HEK293 (cell line): ENCODE measurements around the gene DUSP1.

Experiments
- GFI1B ChIP-seq: fragments of 450-650 bp; formaldehyde crosslinking; IDR thresholded peaks from 2 replicates; pipeline ENCODE4 v1.5.1; 2016; ENCODE audit warnings: missing biosample characterization, missing genetic modification characterization
- GLI4 ChIP-seq: fragments of 450-650 bp; formaldehyde crosslinking; IDR thresholded peaks from 2 replicates; pipeline ENCODE4 v1.5.1; 2016; ENCODE audit warnings: missing biosample characterization, missing genetic modification characterization
- IKZF3 ChIP-seq: fragments of 450-650 bp; IDR thresholded peaks from 2 replicates; pipeline ENCODE4 v1.5.0; 2018; ENCODE audit warnings: missing biosample characterization, mild to moderate bottlenecking, missing genetic modification characterization, moderate library complexity
- MYNN ChIP-seq: fragments of 450-650 bp; formaldehyde crosslinking; IDR thresholded peaks from 2 replicates; pipeline ENCODE4 v1.5.1; 2016; ENCODE audit warnings: missing biosample characterization, missing genetic modification characterization, borderline replicate concordance
- WT1 ChIP-seq: fragments of 450-650 bp; formaldehyde crosslinking; IDR thresholded peaks from 2 replicates; pipeline ENCODE4 v1.5.1; 2016; ENCODE audit warnings: missing biosample characterization, missing genetic modification characterization
- YY2 ChIP-seq: fragments of 450-650 bp; formaldehyde crosslinking; IDR thresholded peaks from 2 replicates; pipeline ENCODE4 v1.5.1; 2016; ENCODE audit warnings: missing biosample characterization, missing genetic modification characterization
- ZBTB1 ChIP-seq: fragments of 450-650 bp; formaldehyde crosslinking; IDR thresholded peaks from 2 replicates; pipeline ENCODE4 v1.5.1; 2016; ENCODE audit warnings: missing biosample characterization, missing genetic modification characterization
- ZBTB48 ChIP-seq: fragments of 450-650 bp; formaldehyde crosslinking; IDR thresholded peaks from 2 replicates; pipeline ENCODE4 v1.5.1; 2016; ENCODE audit warnings: missing biosample characterization, missing genetic modification characterization
- ZBTB8A ChIP-seq: fragments of 450-650 bp; formaldehyde crosslinking; IDR thresholded peaks from 2 replicates; pipeline ENCODE4 v1.5.1; 2016; ENCODE audit warnings: missing biosample characterization, missing genetic modification characterization
- ZNF155 ChIP-seq: fragments of 450-650 bp; formaldehyde crosslinking; IDR thresholded peaks from 2 replicates; pipeline ENCODE4 v1.5.1; 2016; ENCODE audit warnings: missing biosample characterization, missing genetic modification characterization
- ZNF184 ChIP-seq: fragments of 450-650 bp; IDR thresholded peaks from 2 replicates; pipeline ENCODE4 v1.5.1; 2018; ENCODE audit warnings: missing biosample characterization, mild to moderate bottlenecking, missing genetic modification characterization
- ZNF248 ChIP-seq: fragments of 450-650 bp; formaldehyde crosslinking; IDR thresholded peaks from 2 replicates; pipeline ENCODE4 v1.5.1; 2017; ENCODE audit warnings: missing biosample characterization, missing genetic modification characterization
- ZNF274 ChIP-seq, 2 experiments: fragments of 200-500 bp in 1 of 2; fragments of 450-650 bp in 1 of 2; sonication (Bioruptor generic) in 1 of 2; formaldehyde crosslinking in 1 of 2; IDR thresholded peaks; 2 replicates each; pipeline versions ENCODE4 v1.5.1 to v1.6.1; 2014 to 2016; ENCODE audit warnings: borderline replicate concordance in 1 of 2, inconsistent platforms in 1 of 2, low read length in 1 of 2, missing biosample characterization in 1 of 2, missing genetic modification characterization in 1 of 2
- ZNF324 ChIP-seq: fragments of 450-650 bp; formaldehyde crosslinking; IDR thresholded peaks from 2 replicates; pipeline ENCODE4 v1.5.1; 2016; ENCODE audit warnings: missing biosample characterization, missing genetic modification characterization
- ZNF335 ChIP-seq: fragments of 450-650 bp; formaldehyde crosslinking; conservative IDR thresholded peaks from 2 replicates; pipeline ENCODE4 v1.5.1; 2016; ENCODE audit warnings: missing biosample characterization, missing genetic modification characterization
- ZNF350 ChIP-seq: fragments of 450-650 bp; formaldehyde crosslinking; IDR thresholded peaks from 2 replicates; pipeline ENCODE4 v1.5.0; 2017; ENCODE audit warnings: missing biosample characterization, mild to moderate bottlenecking, missing genetic modification characterization
- ZNF366 ChIP-seq: fragments of 450-650 bp; formaldehyde crosslinking; conservative IDR thresholded peaks from 2 replicates; pipeline ENCODE4 v1.5.1; 2016; ENCODE audit warnings: missing biosample characterization, missing genetic modification characterization
- ZNF426 ChIP-seq: fragments of 450-650 bp; formaldehyde crosslinking; IDR thresholded peaks from 2 replicates; pipeline ENCODE4 v1.5.1; 2017; ENCODE audit warnings: missing biosample characterization, missing genetic modification characterization, mild to moderate bottlenecking, inconsistent platforms, moderate library complexity
- ZNF544 ChIP-seq: fragments of 450-650 bp; formaldehyde crosslinking; IDR thresholded peaks from 2 replicates; pipeline ENCODE4 v1.5.0; 2017; ENCODE audit warnings: missing biosample characterization, missing genetic modification characterization
- ZNF561 ChIP-seq: fragments of 450-650 bp; IDR thresholded peaks from 2 replicates; pipeline ENCODE4 v1.5.1; 2018; ENCODE audit warnings: missing biosample characterization, missing genetic modification characterization, borderline replicate concordance
- ZNF624 ChIP-seq: fragments of 450-650 bp; formaldehyde crosslinking; IDR thresholded peaks from 2 replicates; pipeline ENCODE4 v1.5.1; 2017; ENCODE audit warnings: missing biosample characterization, missing genetic modification characterization
- ZNF670 ChIP-seq: fragments of 450-650 bp; formaldehyde crosslinking; IDR thresholded peaks from 2 replicates; pipeline ENCODE4 v1.5.1; 2016; ENCODE audit warnings: missing biosample characterization, missing genetic modification characterization, low read depth
- ZNF76 ChIP-seq: fragments of 450-650 bp; formaldehyde crosslinking; IDR thresholded peaks from 2 replicates; pipeline ENCODE4; 2016; ENCODE audit warnings: low read depth, missing biosample characterization, missing genetic modification characterization, borderline replicate concordance
- ZNF768 ChIP-seq: fragments of 450-650 bp; formaldehyde crosslinking; IDR thresholded peaks from 2 replicates; pipeline ENCODE4 v1.5.1; 2018; ENCODE audit warnings: missing biosample characterization, mild to moderate bottlenecking, missing genetic modification characterization
- ZNF791 ChIP-seq: fragments of 450-650 bp; formaldehyde crosslinking; IDR thresholded peaks from 2 replicates; pipeline ENCODE4 v1.5.1; 2016; ENCODE audit warnings: missing biosample characterization, missing genetic modification characterization
- ZNF792 ChIP-seq: fragments of 450-650 bp; formaldehyde crosslinking; IDR thresholded peaks from 2 replicates; pipeline ENCODE4 v1.5.1; 2016; ENCODE audit warnings: missing biosample characterization, missing genetic modification characterization
- ZNF830 ChIP-seq: fragments of 450-650 bp; IDR thresholded peaks from 2 replicates; pipeline ENCODE4 v1.5.0; 2018; ENCODE audit warnings: missing biosample characterization, missing genetic modification characterization, low read depth, mild to moderate bottlenecking, moderate library complexity
- ZNF837 ChIP-seq: fragments of 450-650 bp; formaldehyde crosslinking; IDR thresholded peaks from 2 replicates; pipeline ENCODE4 v1.5.1; 2016; ENCODE audit warnings: missing biosample characterization, missing genetic modification characterization
- ZSCAN16 ChIP-seq: fragments of 450-650 bp; formaldehyde crosslinking; IDR thresholded peaks from 2 replicates; pipeline ENCODE4 v1.5.1; 2016; ENCODE audit warnings: missing biosample characterization, missing genetic modification characterization
- TF ChIP-seq, protein P1 (sequence below): fragments of 450-650 bp; formaldehyde crosslinking; IDR thresholded peaks from 2 replicates; pipeline ENCODE4 v1.5.1; 2017; ENCODE audit warnings: missing biosample characterization, missing genetic modification characterization
- TF ChIP-seq, protein P2 (sequence below): fragments of 450-650 bp; formaldehyde crosslinking; IDR thresholded peaks from 2 replicates; pipeline ENCODE4 v1.5.1; 2016; ENCODE audit warnings: missing biosample characterization, missing genetic modification characterization, borderline replicate concordance
- TF ChIP-seq, protein P3 (sequence below): fragments of 450-650 bp; formaldehyde crosslinking; IDR thresholded peaks from 2 replicates; pipeline ENCODE4 v1.5.1; 2016; ENCODE audit warnings: missing biosample characterization, missing genetic modification characterization
- TF ChIP-seq, protein P4 (sequence below): fragments of 450-650 bp; formaldehyde crosslinking; IDR thresholded peaks from 2 replicates; pipeline ENCODE4 v1.5.1; 2016; ENCODE audit warnings: missing biosample characterization, missing genetic modification characterization

Gene DUSP1

DNA sequence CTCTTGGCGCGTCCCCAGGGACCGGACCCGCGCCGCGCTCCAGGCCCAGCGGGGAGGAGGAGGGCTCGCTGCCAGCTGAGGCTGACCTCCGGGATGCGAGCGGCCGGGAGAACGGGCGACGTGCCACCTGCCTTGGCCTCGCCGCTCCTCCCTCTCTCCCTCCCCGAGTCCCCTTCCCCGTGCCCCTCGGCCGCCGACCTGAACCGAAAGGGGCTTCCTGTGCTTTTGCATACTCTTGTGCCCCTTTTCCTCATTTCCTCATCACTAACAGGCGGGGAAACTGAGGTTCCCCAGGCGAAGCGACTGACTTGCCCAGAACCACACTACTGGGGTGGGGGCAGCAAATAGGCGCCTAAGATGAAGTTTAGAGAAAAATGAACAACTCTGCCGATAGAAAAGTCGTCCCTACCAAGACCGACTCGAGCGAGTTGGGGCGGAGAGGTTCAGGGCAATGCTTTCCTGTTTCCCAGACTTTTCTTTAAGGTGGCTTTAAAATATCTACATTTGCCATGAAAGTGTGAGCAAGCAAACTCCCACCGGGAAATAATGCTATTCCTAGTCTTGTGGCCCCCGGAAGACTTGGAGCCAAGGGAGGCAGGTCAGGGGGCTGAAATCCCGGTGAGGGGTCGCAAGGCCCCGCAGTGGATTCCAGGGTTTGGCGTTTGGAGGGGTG lies 580 bp upstream of the DUSP1 start (continued):
- TF ChIP-seq, protein P1, sequence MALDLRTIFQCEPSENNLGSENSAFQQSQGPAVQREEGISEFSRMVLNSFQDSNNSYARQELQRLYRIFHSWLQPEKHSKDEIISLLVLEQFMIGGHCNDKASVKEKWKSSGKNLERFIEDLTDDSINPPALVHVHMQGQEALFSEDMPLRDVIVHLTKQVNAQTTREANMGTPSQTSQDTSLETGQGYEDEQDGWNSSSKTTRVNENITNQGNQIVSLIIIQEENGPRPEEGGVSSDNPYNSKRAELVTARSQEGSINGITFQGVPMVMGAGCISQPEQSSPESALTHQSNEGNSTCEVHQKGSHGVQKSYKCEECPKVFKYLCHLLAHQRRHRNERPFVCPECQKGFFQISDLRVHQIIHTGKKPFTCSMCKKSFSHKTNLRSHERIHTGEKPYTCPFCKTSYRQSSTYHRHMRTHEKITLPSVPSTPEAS (tag by site-specific recombination), result no peak
- TF ChIP-seq ZBTB1 (tag by site-specific recombination), result no peak
- TF ChIP-seq ZNF670 (tag by site-specific recombination), result no peak
- TF ChIP-seq, protein P2, sequence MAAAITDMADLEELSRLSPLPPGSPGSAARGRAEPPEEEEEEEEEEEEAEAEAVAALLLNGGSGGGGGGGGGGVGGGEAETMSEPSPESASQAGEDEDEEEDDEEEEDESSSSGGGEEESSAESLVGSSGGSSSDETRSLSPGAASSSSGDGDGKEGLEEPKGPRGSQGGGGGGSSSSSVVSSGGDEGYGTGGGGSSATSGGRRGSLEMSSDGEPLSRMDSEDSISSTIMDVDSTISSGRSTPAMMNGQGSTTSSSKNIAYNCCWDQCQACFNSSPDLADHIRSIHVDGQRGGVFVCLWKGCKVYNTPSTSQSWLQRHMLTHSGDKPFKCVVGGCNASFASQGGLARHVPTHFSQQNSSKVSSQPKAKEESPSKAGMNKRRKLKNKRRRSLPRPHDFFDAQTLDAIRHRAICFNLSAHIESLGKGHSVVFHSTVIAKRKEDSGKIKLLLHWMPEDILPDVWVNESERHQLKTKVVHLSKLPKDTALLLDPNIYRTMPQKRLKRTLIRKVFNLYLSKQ (tag by site-specific recombination), result no peak
- no peak for TF ChIP-seq ZNF544 (tag by site-specific recombination)
- TF ChIP-seq ZNF561 (tag by site-specific recombination), result no peak
- no peak for TF ChIP-seq GFI1B (tag by site-specific recombination)
- TF ChIP-seq ZNF837 (tag by site-specific recombination), result no peak
- TF ChIP-seq ZNF791 (tag by site-specific recombination), result no peak
- TF ChIP-seq, protein P3, sequence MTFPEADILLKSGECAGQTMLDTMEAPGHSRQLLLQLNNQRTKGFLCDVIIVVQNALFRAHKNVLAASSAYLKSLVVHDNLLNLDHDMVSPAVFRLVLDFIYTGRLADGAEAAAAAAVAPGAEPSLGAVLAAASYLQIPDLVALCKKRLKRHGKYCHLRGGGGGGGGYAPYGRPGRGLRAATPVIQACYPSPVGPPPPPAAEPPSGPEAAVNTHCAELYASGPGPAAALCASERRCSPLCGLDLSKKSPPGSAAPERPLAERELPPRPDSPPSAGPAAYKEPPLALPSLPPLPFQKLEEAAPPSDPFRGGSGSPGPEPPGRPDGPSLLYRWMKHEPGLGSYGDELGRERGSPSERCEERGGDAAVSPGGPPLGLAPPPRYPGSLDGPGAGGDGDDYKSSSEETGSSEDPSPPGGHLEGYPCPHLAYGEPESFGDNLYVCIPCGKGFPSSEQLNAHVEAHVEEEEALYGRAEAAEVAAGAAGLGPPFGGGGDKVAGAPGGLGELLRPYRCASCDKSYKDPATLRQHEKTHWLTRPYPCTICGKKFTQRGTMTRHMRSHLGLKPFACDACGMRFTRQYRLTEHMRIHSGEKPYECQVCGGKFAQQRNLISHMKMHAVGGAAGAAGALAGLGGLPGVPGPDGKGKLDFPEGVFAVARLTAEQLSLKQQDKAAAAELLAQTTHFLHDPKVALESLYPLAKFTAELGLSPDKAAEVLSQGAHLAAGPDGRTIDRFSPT (tag by site-specific recombination), result peak; percentile 42
- no peak for TF ChIP-seq MYNN
- TF ChIP-seq ZNF768, result no peak
- peak; percentile 98 for TF ChIP-seq IKZF3 (tag by site-specific recombination)
- no peak for TF ChIP-seq ZNF792
- peak; percentile 20; the same call in 1 of the 2 replicates for TF ChIP-seq ZNF335
- TF ChIP-seq ZSCAN16 (tag by site-specific recombination), result no peak
- no peak for TF ChIP-seq ZNF830 (tag by site-specific recombination)
- TF ChIP-seq ZBTB8A (tag by site-specific recombination), result no peak
- peak; percentile 4; the same call in 1 of the 2 replicates for TF ChIP-seq ZBTB48
- TF ChIP-seq YY2 (tag by site-specific recombination), result no peak
- no peak for TF ChIP-seq ZNF426 (tag by site-specific recombination)
- TF ChIP-seq ZNF274 (IDR thresholded peaks at IDR 0.05; ENCODE audit: low read length), result no peak
- TF ChIP-seq ZNF274 (tag by site-specific recombination; IDR thresholded peaks at IDR 0.05; ENCODE audit: borderline replicate concordance), result no peak
- TF ChIP-seq ZNF624 (tag by site-specific recombination), result no peak
- TF ChIP-seq, protein P4, sequence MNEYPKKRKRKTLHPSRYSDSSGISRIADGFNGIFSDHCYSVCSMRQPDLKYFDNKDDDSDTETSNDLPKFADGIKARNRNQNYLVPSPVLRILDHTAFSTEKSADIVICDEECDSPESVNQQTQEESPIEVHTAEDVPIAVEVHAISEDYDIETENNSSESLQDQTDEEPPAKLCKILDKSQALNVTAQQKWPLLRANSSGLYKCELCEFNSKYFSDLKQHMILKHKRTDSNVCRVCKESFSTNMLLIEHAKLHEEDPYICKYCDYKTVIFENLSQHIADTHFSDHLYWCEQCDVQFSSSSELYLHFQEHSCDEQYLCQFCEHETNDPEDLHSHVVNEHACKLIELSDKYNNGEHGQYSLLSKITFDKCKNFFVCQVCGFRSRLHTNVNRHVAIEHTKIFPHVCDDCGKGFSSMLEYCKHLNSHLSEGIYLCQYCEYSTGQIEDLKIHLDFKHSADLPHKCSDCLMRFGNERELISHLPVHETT (tag by site-specific recombination), result no peak
- 0 out of 2 replicates have a peak, but pooled peaks have one; percentile 55 for TF ChIP-seq GLI4
- no peak for TF ChIP-seq ZNF184 (tag by site-specific recombination)
- TF ChIP-seq ZNF248 (tag by site-specific recombination), result no peak
- 0 out of 2 replicates have a peak, but pooled peaks have one; percentile 13 for TF ChIP-seq WT1
- no peak for TF ChIP-seq ZNF76 (tag by site-specific recombination)
- TF ChIP-seq ZNF155 (tag by site-specific recombination), result no peak
- TF ChIP-seq ZNF366 (tag by site-specific recombination), result peak; percentile 81
- TF ChIP-seq ZNF324 (tag by site-specific recombination), result no peak; the same call in 1 of the 2 replicates
- no peak for TF ChIP-seq ZNF350 (tag by site-specific recombination)
